HepG2 (cell line): ENCODE results near the gene ANG. TPM values are rescaled to one million over a fixed set of nuclear protein-coding genes. Genes with fewer than 3 reads are reported as not detected.

Source experiments
- AHR ChIP-seq: IDR thresholded peaks from 2 replicates; pipeline ENCODE4 v1.6.1; 2018; ENCODE audit warnings: missing genetic modification reagents, missing compliant biosample characterization
- ARNT ChIP-seq: fragments of 450-650 bp; IDR thresholded peaks from 2 replicates; pipeline ENCODE4 v1.6.1; 2017
- BRD4 ChIP-seq: sonication (generic); formaldehyde crosslinking; IDR thresholded peaks from 2 replicates; pipeline ENCODE4 v1.4.0; 2020; ENCODE audit warnings: missing genetic modification reagents
- CAMTA2 ChIP-seq: sonication (generic); formaldehyde crosslinking; IDR thresholded peaks from 2 replicates; pipeline ENCODE4 v1.4.0; 2020; ENCODE audit warnings: mild to moderate bottlenecking, missing genetic modification reagents, borderline replicate concordance
- FOXA3 ChIP-seq: IDR thresholded peaks from 2 replicates; pipeline ENCODE4 v1.6.1; 2016; ENCODE audit warnings: missing genetic modification reagents, missing compliant biosample characterization
- MIXL1 ChIP-seq: IDR thresholded peaks from 2 replicates; pipeline ENCODE4 v1.6.1; 2016
- PHF20 ChIP-seq: sonication (generic); formaldehyde crosslinking; IDR thresholded peaks from 2 replicates; pipeline ENCODE4 v1.5.0; 2020; ENCODE audit warnings: mild to moderate bottlenecking, missing genetic modification reagents
- SATB2 ChIP-seq: sonication (generic); formaldehyde crosslinking; IDR thresholded peaks from 2 replicates; pipeline ENCODE4 v1.5.0; 2020; ENCODE audit warnings: missing genetic modification reagents
- YEATS4 ChIP-seq: sonication (generic); formaldehyde crosslinking; IDR thresholded peaks from 2 replicates; pipeline ENCODE4 v1.4.0; 2020; ENCODE audit warnings: missing genetic modification reagents, borderline replicate concordance
- ZNF224 ChIP-seq: sonication (generic); formaldehyde crosslinking; IDR thresholded peaks from 2 replicates; pipeline ENCODE4 v1.5.0; 2020; ENCODE audit warnings: mild to moderate bottlenecking, missing genetic modification reagents
- ZNF337 ChIP-seq: sonication (generic); formaldehyde crosslinking; IDR thresholded peaks from 2 replicates; pipeline ENCODE4 v1.5.1; 2020; ENCODE audit warnings: missing genetic modification reagents, low read depth, mild to moderate bottlenecking, borderline replicate concordance
- ZNF432 ChIP-seq: sonication (generic); formaldehyde crosslinking; IDR thresholded peaks from 2 replicates; pipeline ENCODE4 v1.5.0; 2020; ENCODE audit warnings: missing genetic modification reagents, mild to moderate bottlenecking, borderline replicate concordance
- ZNF468 ChIP-seq: sonication (generic); formaldehyde crosslinking; IDR thresholded peaks from 2 replicates; pipeline ENCODE4 v1.8.0; 2022; ENCODE audit warnings: mild to moderate bottlenecking, moderate library complexity, missing genetic modification reagents
- ZNF614 ChIP-seq: IDR thresholded peaks from 2 replicates; pipeline ENCODE4 v1.6.1; 2018; ENCODE audit warnings: missing biosample characterization, missing genetic modification reagents, inconsistent platforms, borderline replicate concordance
- ZNF766 ChIP-seq: sonication (generic); formaldehyde crosslinking; IDR thresholded peaks from 2 replicates; pipeline ENCODE4 v1.5.0; 2020; ENCODE audit warnings: missing genetic modification reagents, borderline replicate concordance
- ZNF792 ChIP-seq: IDR thresholded peaks from 2 replicates; pipeline ENCODE4 v1.6.1; 2016
- ZSCAN20 ChIP-seq: sonication (generic); formaldehyde crosslinking; IDR thresholded peaks from 2 replicates; pipeline ENCODE4 v1.4.0; 2020; ENCODE audit warnings: missing genetic modification reagents, mild to moderate bottlenecking, borderline replicate concordance
- polyA plus RNA-seq, 8 experiments: library from polyadenylated mRNA; depleted of rRNA in 3 of 8; stranded (reverse) in 7 of 8; unstranded in 1 of 8; fragments of >200 nt; fragmentation: Illumina TruSeq in 4 of 8; extraction: Trizol in 4 of 8; gene quantifications; 2 replicates each; pipeline versions ENCODE4 v1.2.1 to v1.2.3, GENCODE V29; 2011 to 2016; ENCODE audit warnings: low read depth in 4 of 8, missing spikeins in 1 of 8, mixed read lengths in 1 of 8; ENCODE audit not compliant: insufficient read depth in 1 of 8
- total RNA-seq, 5 experiments: library from RNA; depleted of rRNA; stranded (reverse); fragments of >200 nt; fragmentation: Illumina TruSeq; extraction: Trizol; gene quantifications; 2 replicates each; pipeline ENCODE4 v1.2.3, GENCODE V29; 2016; ENCODE audit warnings: low read depth in 1 of 5
- TF ChIP-seq, protein P1 (sequence below): sonication (generic); formaldehyde crosslinking; IDR thresholded peaks from 2 replicates; pipeline ENCODE4 v1.5.0; 2020; ENCODE audit warnings: missing genetic modification reagents, mild to moderate bottlenecking, borderline replicate concordance
- TF ChIP-seq, protein P2 (sequence below): sonication (generic); formaldehyde crosslinking; IDR thresholded peaks from 2 replicates; pipeline ENCODE4 v1.8.1; 2022; ENCODE audit warnings: low read depth, mild to moderate bottlenecking, missing genetic modification reagents
- TF ChIP-seq, protein P3 (sequence below): sonication (generic); formaldehyde crosslinking; IDR thresholded peaks from 2 replicates; pipeline ENCODE4 v1.4.0; 2020; ENCODE audit warnings: missing genetic modification reagents
- TF ChIP-seq, protein P4 (sequence below): sonication (generic); formaldehyde crosslinking; IDR thresholded peaks from 2 replicates; pipeline ENCODE4 v1.4.0; 2020; ENCODE audit warnings: missing genetic modification reagents, borderline replicate concordance

Gene ANG
- total and polyA plus RNA-seq, 2 of the 13 experiments (the other 11 are each of a cell fraction or from before 2014, with no cell fraction given): 83.6 to 401 TPM

DNA sequence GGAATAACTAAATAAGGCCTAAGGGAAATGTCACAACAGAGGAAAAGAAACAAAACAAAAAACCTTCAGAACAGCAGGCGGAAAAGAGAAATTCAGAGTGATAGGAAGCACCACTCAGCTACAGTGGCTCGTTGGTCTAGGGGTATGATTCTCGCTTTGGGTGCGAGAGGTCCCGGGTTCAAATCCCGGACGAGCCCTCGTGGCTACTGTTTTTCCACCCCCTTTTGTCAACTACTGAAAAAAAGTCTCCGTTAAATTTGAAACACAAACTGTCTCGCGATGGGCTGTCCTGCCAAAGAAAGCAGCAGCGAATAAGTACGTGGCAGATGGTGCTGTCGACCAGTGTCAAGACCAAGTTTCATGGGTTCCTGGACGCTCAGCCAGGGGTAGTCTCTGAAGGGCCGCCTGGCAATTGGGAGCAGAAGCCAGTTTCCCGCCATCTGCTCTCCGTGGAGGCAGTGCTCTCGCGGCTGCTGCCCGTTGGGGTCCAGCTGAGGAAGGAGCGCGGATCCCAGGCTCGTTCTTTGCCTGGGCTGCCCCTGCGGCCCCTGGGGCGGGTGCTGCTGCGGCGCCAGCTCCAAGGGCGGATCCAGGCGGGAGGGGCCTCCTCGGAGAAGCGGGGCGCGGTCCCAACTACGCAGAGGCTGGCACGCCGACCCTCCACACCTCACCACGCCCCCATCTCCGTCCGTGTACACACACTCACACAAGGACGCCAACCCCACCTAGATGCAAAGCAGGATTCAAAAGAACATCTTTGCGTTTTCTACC lies 4.5 kb upstream of the ANG start, which contains the start of gene RNASE4 (continued):
- TF ChIP-seq, protein P1, sequence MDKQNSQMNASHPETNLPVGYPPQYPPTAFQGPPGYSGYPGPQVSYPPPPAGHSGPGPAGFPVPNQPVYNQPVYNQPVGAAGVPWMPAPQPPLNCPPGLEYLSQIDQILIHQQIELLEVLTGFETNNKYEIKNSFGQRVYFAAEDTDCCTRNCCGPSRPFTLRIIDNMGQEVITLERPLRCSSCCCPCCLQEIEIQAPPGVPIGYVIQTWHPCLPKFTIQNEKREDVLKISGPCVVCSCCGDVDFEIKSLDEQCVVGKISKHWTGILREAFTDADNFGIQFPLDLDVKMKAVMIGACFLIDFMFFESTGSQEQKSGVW (CRISPR knock-in tag): no peak
- TF ChIP-seq, protein P2, sequence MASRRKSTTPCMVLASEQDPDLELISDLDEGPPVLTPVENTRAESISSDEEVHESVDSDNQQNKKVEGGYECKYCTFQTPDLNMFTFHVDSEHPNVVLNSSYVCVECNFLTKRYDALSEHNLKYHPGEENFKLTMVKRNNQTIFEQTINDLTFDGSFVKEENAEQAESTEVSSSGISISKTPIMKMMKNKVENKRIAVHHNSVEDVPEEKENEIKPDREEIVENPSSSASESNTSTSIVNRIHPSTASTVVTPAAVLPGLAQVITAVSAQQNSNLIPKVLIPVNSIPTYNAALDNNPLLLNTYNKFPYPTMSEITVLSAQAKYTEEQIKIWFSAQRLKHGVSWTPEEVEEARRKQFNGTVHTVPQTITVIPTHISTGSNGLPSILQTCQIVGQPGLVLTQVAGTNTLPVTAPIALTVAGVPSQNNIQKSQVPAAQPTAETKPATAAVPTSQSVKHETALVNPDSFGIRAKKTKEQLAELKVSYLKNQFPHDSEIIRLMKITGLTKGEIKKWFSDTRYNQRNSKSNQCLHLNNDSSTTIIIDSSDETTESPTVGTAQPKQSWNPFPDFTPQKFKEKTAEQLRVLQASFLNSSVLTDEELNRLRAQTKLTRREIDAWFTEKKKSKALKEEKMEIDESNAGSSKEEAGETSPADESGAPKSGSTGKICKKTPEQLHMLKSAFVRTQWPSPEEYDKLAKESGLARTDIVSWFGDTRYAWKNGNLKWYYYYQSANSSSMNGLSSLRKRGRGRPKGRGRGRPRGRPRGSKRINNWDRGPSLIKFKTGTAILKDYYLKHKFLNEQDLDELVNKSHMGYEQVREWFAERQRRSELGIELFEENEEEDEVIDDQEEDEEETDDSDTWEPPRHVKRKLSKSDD: 0 out of 2 replicates have a peak, but pooled peaks have one; percentile 12
- TF ChIP-seq ARNT (no peak), ZSCAN20 (CRISPR knock-in tag) (no peak; the same call in none of the 2 replicates), YEATS4 (CRISPR knock-in tag) (peak; percentile 90), CAMTA2 (no peak), ZNF614 (CRISPR knock-in tag) (peak; percentile 79), ZNF766 (CRISPR knock-in tag) (no peak), ZNF468 (CRISPR knock-in tag) (no peak), ZNF432 (no peak), BRD4 (peak; percentile 76; the same call in 1 of the 2 replicates), AHR (CRISPR knock-in tag) (peak; percentile 73; the same call in 1 of the 2 replicates), ZNF792 (CRISPR knock-in tag) (no peak; the same call in 1 of the 2 replicates), FOXA3 (CRISPR knock-in tag) (peak; percentile 81), ZNF337 (CRISPR knock-in tag) (peak; percentile 82; the same call in 1 of the 2 replicates), SATB2 (CRISPR knock-in tag) (peak; percentile 78), ZNF224 (CRISPR knock-in tag) (no peak), PHF20 (peak; percentile 67; the same call in 1 of the 2 replicates), MIXL1 (peak; percentile 55; the same call in 1 of the 2 replicates)
- TF ChIP-seq, protein P3, sequence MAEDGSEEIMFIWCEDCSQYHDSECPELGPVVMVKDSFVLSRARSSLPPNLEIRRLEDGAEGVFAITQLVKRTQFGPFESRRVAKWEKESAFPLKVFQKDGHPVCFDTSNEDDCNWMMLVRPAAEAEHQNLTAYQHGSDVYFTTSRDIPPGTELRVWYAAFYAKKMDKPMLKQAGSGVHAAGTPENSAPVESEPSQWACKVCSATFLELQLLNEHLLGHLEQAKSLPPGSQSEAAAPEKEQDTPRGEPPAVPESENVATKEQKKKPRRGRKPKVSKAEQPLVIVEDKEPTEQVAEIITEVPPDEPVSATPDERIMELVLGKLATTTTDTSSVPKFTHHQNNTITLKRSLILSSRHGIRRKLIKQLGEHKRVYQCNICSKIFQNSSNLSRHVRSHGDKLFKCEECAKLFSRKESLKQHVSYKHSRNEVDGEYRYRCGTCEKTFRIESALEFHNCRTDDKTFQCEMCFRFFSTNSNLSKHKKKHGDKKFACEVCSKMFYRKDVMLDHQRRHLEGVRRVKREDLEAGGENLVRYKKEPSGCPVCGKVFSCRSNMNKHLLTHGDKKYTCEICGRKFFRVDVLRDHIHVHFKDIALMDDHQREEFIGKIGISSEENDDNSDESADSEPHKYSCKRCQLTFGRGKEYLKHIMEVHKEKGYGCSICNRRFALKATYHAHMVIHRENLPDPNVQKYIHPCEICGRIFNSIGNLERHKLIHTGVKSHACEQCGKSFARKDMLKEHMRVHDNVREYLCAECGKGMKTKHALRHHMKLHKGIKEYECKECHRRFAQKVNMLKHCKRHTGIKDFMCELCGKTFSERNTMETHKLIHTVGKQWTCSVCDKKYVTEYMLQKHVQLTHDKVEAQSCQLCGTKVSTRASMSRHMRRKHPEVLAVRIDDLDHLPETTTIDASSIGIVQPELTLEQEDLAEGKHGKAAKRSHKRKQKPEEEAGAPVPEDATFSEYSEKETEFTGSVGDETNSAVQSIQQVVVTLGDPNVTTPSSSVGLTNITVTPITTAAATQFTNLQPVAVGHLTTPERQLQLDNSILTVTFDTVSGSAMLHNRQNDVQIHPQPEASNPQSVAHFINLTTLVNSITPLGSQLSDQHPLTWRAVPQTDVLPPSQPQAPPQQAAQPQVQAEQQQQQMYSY: no peak
- TF ChIP-seq, protein P4, sequence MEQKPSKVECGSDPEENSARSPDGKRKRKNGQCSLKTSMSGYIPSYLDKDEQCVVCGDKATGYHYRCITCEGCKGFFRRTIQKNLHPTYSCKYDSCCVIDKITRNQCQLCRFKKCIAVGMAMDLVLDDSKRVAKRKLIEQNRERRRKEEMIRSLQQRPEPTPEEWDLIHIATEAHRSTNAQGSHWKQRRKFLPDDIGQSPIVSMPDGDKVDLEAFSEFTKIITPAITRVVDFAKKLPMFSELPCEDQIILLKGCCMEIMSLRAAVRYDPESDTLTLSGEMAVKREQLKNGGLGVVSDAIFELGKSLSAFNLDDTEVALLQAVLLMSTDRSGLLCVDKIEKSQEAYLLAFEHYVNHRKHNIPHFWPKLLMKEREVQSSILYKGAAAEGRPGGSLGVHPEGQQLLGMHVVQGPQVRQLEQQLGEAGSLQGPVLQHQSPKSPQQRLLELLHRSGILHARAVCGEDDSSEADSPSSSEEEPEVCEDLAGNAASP (CRISPR knock-in tag): peak; percentile 59; the same call in 1 of the 2 replicates
